HepG2 (cell line): Measurements from ENCODE around the gene OR1S1.

Experiments used
- ELK4 ChIP-seq: sonication (generic); formaldehyde crosslinking; IDR thresholded peaks from 2 replicates; pipeline ENCODE4 v1.9.0; 2021; ENCODE audit warnings: missing genetic modification reagents, borderline replicate concordance
- GATAD1 ChIP-seq: IDR thresholded peaks from 2 replicates; pipeline ENCODE4 v1.6.1; 2016; ENCODE audit warnings: missing genetic modification reagents, missing compliant biosample characterization
- HCFC1 ChIP-seq: fragments of 150-350 bp; IDR thresholded peaks from 2 replicates; pipeline ENCODE4 v1.6.1; 2014; ENCODE audit warnings: low read depth, low read length
- NBN ChIP-seq: fragments of 450-650 bp; conservative IDR thresholded peaks from 2 replicates; pipeline ENCODE4 v1.6.1; 2017
- PATZ1 ChIP-seq: sonication (generic); formaldehyde crosslinking; IDR thresholded peaks from 2 replicates; pipeline ENCODE4 v1.4.0; 2020; ENCODE audit warnings: missing genetic modification reagents
- TBP ChIP-seq: sonication (generic); formaldehyde crosslinking; IDR thresholded peaks from 2 replicates; pipeline ENCODE4 v1.5.0; 2020; ENCODE audit warnings: missing genetic modification reagents
- YEATS2 ChIP-seq: sonication (generic); formaldehyde crosslinking; IDR thresholded peaks from 2 replicates; pipeline ENCODE4 v1.4.0; 2020; ENCODE audit warnings: missing genetic modification reagents, borderline replicate concordance
- ZBTB49 ChIP-seq: sonication (generic); formaldehyde crosslinking; IDR thresholded peaks from 2 replicates; pipeline ENCODE4 v1.4.0; 2020; ENCODE audit warnings: missing genetic modification reagents, borderline replicate concordance
- ZFP36 ChIP-seq: fragments of 150-350 bp; IDR thresholded peaks from 2 replicates; pipeline ENCODE4 v1.6.1; 2018; ENCODE audit warnings: borderline replicate concordance, low read length, low read depth; ENCODE audit not compliant: partially characterized antibody
- ZNF124 ChIP-seq: sonication (generic); formaldehyde crosslinking; IDR thresholded peaks from 2 replicates; pipeline ENCODE4 v1.4.0; 2020; ENCODE audit warnings: missing genetic modification reagents
- ZNF275 ChIP-seq: sonication (generic); formaldehyde crosslinking; IDR thresholded peaks from 2 replicates; pipeline ENCODE4 v1.8.0; 2022; ENCODE audit warnings: missing genetic modification reagents, mild to moderate bottlenecking, inconsistent platforms, borderline replicate concordance
- ZNF704 ChIP-seq: sonication (generic); formaldehyde crosslinking; IDR thresholded peaks from 2 replicates; pipeline ENCODE4 v1.8.1; 2023; ENCODE audit warnings: mild to moderate bottlenecking, inconsistent platforms, moderate library complexity, missing genetic modification reagents, borderline replicate concordance
- ZZZ3 ChIP-seq: sonication (generic); formaldehyde crosslinking; IDR thresholded peaks from 2 replicates; pipeline ENCODE4 v1.4.0; 2020; ENCODE audit warnings: missing genetic modification reagents, mild to moderate bottlenecking, borderline replicate concordance

- TF ChIP-seq YEATS2 (no peak), ZNF124 (CRISPR knock-in tag) (no peak), ZNF704 (CRISPR knock-in tag) (no peak), ZZZ3 (no peak), ZBTB49 (CRISPR knock-in tag) (no peak), PATZ1 (CRISPR knock-in tag) (no peak), GATAD1 (CRISPR knock-in tag) (no peak), HCFC1 (no peak), TBP (no peak), ELK4 (CRISPR knock-in tag) (no peak), ZNF275 (no peak), ZFP36 (no peak), NBN (no peak)
Observed at GRCh38 chr11:58192229-58192628, 20.3 kb upstream of the OR1S1 start.
